ENCODE measurements around the gene RAB31. TPM values are rescaled to one million over a fixed set of nuclear protein-coding genes. Genes with fewer than 3 reads are reported as not detected.
A peak's percentile ranks its signal among the peaks of the same experiment; 100 is the strongest.

Gene RAB31
- total RNA-seq, 4 donors from 2014 or later, result 13.1 to 18.4 (median 16.9) TPM

DNA sequence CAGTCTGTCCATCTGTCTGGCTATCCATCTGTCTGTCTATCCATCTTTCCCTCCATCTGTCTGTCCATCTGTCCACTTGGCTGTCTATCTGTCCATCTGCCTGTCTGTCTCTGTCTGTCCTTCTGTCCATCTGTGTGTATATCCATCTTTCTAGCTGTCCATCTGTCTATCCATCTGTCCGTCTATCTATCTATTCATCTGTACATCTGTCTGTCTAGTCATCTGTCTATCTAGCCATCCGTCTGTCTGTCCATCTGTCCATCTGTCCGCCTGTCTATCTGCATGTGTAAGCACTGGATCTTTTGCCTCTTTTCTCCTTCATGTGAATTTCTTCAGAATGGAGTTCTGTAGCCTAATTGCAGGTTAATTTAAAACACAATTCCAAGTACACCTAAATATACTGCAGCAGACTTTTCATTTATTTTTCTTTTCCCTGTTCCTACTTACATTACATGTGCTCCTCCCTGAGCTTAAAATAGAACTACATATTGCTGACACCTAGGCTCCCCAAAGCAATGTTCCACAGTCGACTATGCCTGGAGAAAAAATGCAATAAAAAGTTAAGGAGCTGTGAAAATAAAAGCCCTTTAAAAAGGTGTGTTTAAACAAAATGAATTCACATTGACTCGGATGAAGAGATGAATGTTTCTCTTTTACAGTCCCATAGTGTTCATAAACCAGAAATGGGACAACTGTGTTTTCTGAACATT, 140.2 kb downstream of the RAB31 start:
- intact Hi-C loops (cut with DNase I; ENCODE audit: low total_unique reads), result no loop called here
- Histone ChIP-seq H3K36me3 (no peaks in the 10 kb centered on the region), H3K27ac (peak overlapping the region in 3 of 4 donors; percentile 31 to 60 (median 59)), H3K4me1 (peaks cover 0 to 45% (median 18%) of the 10 kb centered on the region in 4 donors), H3K27me3 (no peaks in the 10 kb centered on the region), H3K9me3 (no peaks in the 10 kb centered on the region), H3K4me3 (no peak overlapping the region)
- WGBS, 2 donors (ENCODE audit: low coverage in 1 of 2), result 62 to 75% methylated on average over 5 of the region's 5 CpGs
- DNase-seq, result no peak
- in situ Hi-C loops (cut with MboI; ENCODE audit: low pct_ligation_motif_present in 1 of 4, low pct_unique_long_range_greater_than_20kb in 1 of 4, low sequenced_read_pairs in 3 of 4), result no loop called here
- TF ChIP-seq, protein P1, sequence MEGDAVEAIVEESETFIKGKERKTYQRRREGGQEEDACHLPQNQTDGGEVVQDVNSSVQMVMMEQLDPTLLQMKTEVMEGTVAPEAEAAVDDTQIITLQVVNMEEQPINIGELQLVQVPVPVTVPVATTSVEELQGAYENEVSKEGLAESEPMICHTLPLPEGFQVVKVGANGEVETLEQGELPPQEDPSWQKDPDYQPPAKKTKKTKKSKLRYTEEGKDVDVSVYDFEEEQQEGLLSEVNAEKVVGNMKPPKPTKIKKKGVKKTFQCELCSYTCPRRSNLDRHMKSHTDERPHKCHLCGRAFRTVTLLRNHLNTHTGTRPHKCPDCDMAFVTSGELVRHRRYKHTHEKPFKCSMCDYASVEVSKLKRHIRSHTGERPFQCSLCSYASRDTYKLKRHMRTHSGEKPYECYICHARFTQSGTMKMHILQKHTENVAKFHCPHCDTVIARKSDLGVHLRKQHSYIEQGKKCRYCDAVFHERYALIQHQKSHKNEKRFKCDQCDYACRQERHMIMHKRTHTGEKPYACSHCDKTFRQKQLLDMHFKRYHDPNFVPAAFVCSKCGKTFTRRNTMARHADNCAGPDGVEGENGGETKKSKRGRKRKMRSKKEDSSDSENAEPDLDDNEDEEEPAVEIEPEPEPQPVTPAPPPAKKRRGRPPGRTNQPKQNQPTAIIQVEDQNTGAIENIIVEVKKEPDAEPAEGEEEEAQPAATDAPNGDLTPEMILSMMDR (IDR thresholded peaks at IDR 0.05), result no peak
- TF ChIP-seq EP300 (IDR thresholded peaks at IDR 0.05; ENCODE audit: low read depth) (no peak), POLR2AphosphoS5 (IDR thresholded peaks at IDR 0.05) (no peak), POLR2A (IDR thresholded peaks at IDR 0.05) (no peak)

DNA sequence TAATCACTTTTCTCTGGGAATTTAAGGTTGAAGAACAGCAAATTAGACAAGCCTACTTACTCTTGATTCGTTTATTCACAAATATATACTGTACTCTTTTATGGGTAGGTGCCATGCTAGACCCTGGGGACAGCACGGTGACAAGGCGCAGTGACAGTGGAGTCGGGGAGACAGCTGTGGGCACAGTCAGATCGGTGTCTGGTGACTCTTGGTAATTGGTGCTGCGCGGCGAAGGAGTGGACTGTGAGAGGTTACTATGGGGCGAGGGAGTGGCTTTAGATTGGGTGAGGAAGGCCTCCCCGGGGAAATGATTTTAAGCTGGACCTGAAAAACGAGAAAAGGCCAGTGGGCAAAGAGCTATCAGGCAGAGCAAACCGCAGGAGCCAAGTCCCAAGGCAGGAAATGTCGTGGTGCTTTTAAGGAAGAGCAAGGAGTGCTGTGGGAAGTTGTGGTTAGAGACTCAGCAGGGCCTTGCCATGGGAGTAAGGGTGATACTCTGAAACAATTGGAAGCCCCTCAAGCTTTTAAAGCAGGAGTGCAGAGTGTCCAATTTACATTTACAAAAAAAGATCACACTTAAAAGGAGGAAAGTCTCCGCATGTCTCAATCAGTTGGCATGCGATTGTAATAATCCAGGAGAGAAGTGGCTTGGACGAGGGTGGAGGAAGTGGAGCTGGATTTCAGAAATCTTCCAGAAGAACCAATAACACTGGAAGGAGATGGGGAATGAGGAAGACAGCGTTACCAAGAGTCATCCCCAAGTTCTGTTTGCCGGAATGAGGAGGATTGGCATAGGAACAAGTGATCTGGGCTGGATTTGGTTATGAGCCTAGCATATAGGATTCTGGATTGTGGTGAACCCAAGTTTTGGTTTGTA, 141.5 kb downstream of the RAB31 start:
- in situ Hi-C loops (cut with MboI; ENCODE audit: low pct_ligation_motif_present in 1 of 4, low pct_unique_long_range_greater_than_20kb in 1 of 4, low sequenced_read_pairs in 3 of 4), result no loop called here
- H3K27me3 ChIP-seq, result no peaks in the 10 kb centered on the region
- intact Hi-C loops (cut with DNase I; ENCODE audit: low total_unique reads), result loop anchor here (10.0 kb wide), 1 partner anchor 65 kb away; the partner anchor contains the start of gene VAPA
- H3K9me3 ChIP-seq, result no peaks in the 10 kb centered on the region
- H3K4me3 ChIP-seq, result no peak overlapping the region
- H3K4me1 ChIP-seq, result peaks cover 0 to 50% (median 22%) of the 10 kb centered on the region in 4 donors
- no peaks in the 10 kb centered on the region for H3K36me3 ChIP-seq
- WGBS, 2 donors (ENCODE audit: low coverage in 1 of 2), result 60 to 72% methylated on average over 15 to 18 of the region's 18 CpGs
- H3K27ac ChIP-seq, result peak overlapping the region in 3 of 4 donors; percentile 31 to 60 (median 59)
- DNase-seq, result peak; percentile 50
- TF ChIP-seq POLR2A (IDR thresholded peaks at IDR 0.05), result no peak
- no peak for TF ChIP-seq EP300 (IDR thresholded peaks at IDR 0.05; ENCODE audit: low read depth)
- TF ChIP-seq POLR2AphosphoS5 (IDR thresholded peaks at IDR 0.05), result no peak

DNA sequence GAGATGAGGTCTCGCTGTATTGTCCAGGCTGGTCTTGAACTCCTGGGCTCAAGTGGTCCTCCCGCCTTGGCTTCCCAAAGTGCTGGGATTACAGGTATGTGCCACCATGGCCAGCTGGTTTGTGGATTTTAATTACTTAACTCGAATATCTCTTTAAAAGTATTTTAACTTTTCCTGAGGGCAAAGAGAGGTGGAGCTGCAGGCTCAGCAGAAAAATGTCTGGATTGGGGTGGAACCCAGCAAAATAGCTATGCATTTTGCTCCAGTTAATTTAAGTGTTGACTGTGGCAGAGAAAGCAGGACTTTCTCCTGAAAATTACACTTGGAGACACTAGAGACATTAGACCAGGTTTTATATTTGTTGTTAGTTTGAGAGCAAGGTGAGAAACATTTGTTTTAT, 142.2 kb downstream of the RAB31 start:
- no peaks in the 10 kb centered on the region for H3K9me3 ChIP-seq
- peak overlapping the region in 2 of 4 donors; percentile 59 to 60 for H3K27ac ChIP-seq
- H3K27me3 ChIP-seq, result no peaks in the 10 kb centered on the region
- H3K4me1 ChIP-seq, result peaks cover 0 to 52% (median 24%) of the 10 kb centered on the region in 4 donors
- in situ Hi-C loops (cut with MboI; ENCODE audit: low pct_ligation_motif_present in 1 of 4, low pct_unique_long_range_greater_than_20kb in 1 of 4, low sequenced_read_pairs in 3 of 4), result no loop called here
- H3K36me3 ChIP-seq, result no peaks in the 10 kb centered on the region
- no peak overlapping the region for H3K4me3 ChIP-seq
- 81% methylated on average over 2 to 3 of the region's 3 CpGs for WGBS, 2 donors (ENCODE audit: low coverage in 1 of 2)
- no peak for DNase-seq
- intact Hi-C loops (cut with DNase I; ENCODE audit: low total_unique reads), result loop anchor here (10.0 kb wide), 1 partner anchor 64 kb away; the partner anchor contains the start of gene VAPA
- TF ChIP-seq, protein P1 (IDR thresholded peaks at IDR 0.05), result no peak
- no peak for TF ChIP-seq POLR2A (IDR thresholded peaks at IDR 0.05)
- TF ChIP-seq POLR2AphosphoS5 (IDR thresholded peaks at IDR 0.05), result no peak
- no peak for TF ChIP-seq EP300 (IDR thresholded peaks at IDR 0.05; ENCODE audit: low read depth)

DNA sequence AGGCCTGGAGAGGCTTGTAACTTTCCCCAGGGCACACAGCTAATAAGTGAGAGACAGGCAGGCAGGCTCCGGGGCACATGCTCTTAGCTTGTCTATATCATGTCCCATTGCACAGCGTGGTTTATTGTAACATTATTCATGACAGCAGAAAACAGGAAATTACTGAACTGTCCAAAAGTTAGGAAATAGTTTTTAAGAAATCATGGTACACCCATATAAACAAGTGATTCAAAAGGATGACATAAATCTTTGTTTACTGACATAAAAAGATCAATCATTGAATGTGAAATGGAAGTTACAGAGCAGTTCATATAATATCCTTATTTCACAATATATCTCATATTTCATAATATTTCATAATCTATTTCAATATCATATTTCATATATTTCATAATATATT, 143.4 kb downstream of the RAB31 start:
- DNase-seq, result no peak
- Histone ChIP-seq H3K27me3 (no peaks in the 10 kb centered on the region), H3K4me3 (no peak overlapping the region), H3K36me3 (no peaks in the 10 kb centered on the region), H3K27ac (peak overlapping the region in 1 of 4 donors; percentile 6), H3K4me1 (peaks cover 0 to 57% (median 26%) of the 10 kb centered on the region in 4 donors), H3K9me3 (no peaks in the 10 kb centered on the region)
- intact Hi-C loops (cut with DNase I; ENCODE audit: low total_unique reads), result loop anchor here (10.0 kb wide), 1 partner anchor 63 kb away; the partner anchor contains the start of gene VAPA
- in situ Hi-C loops (cut with MboI; ENCODE audit: low pct_ligation_motif_present in 1 of 4, low pct_unique_long_range_greater_than_20kb in 1 of 4, low sequenced_read_pairs in 3 of 4), result no loop called here
- WGBS, 2 donors (ENCODE audit: low coverage in 1 of 2), result 76 to 92% methylated on average over 2 of the region's 2 CpGs
- TF ChIP-seq POLR2AphosphoS5 (IDR thresholded peaks at IDR 0.05), result no peak
- TF ChIP-seq POLR2A (IDR thresholded peaks at IDR 0.05), result no peak
- no peak for TF ChIP-seq EP300 (IDR thresholded peaks at IDR 0.05; ENCODE audit: low read depth)
- TF ChIP-seq, protein P1 (IDR thresholded peaks at IDR 0.05), result no peak
